Measurements from ENCODE around the gene RBM39. TPM values are rescaled to one million over a fixed set of nuclear protein-coding genes. Genes with fewer than 3 reads are reported as not detected.

RBM39 gene
- total RNA-seq, 4 donors from 2014 or later = 165 to 303 (median 188) TPM

DNA sequence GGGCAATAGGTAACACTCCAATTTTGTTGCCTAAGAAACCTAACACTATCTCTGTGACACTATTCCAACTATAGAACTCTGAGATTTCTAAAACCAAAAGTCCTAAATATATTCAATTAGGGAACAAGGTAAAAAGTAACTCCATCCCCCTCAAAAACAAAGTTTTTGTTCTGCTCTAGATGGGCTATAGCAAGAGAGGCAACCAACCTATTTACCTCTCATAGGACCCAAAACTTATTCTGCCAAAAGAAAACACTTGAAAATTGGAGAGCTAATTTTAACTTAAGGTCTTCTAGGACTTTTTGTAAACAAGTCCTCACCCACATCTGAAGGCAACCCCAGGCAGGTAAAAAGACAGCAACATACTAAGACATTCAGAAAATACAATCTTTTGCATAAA lies 7.7 kb downstream of the RBM39 start:
- DNase-seq (ENCODE audit: low spot score in 2 of 2) = no peak
- no peak overlapping the region for H3K4me3 ChIP-seq (ENCODE audit: low read depth, poor library complexity, severe bottlenecking)
- TF ChIP-seq, protein P1, sequence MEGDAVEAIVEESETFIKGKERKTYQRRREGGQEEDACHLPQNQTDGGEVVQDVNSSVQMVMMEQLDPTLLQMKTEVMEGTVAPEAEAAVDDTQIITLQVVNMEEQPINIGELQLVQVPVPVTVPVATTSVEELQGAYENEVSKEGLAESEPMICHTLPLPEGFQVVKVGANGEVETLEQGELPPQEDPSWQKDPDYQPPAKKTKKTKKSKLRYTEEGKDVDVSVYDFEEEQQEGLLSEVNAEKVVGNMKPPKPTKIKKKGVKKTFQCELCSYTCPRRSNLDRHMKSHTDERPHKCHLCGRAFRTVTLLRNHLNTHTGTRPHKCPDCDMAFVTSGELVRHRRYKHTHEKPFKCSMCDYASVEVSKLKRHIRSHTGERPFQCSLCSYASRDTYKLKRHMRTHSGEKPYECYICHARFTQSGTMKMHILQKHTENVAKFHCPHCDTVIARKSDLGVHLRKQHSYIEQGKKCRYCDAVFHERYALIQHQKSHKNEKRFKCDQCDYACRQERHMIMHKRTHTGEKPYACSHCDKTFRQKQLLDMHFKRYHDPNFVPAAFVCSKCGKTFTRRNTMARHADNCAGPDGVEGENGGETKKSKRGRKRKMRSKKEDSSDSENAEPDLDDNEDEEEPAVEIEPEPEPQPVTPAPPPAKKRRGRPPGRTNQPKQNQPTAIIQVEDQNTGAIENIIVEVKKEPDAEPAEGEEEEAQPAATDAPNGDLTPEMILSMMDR (IDR thresholded peaks at IDR 0.05) = no peak
- no peak for TF ChIP-seq POLR2A (IDR thresholded peaks at IDR 0.05)
- intact Hi-C loops (cut with DNase I; ENCODE audit: low total_unique reads) = no loop called here

DNA sequence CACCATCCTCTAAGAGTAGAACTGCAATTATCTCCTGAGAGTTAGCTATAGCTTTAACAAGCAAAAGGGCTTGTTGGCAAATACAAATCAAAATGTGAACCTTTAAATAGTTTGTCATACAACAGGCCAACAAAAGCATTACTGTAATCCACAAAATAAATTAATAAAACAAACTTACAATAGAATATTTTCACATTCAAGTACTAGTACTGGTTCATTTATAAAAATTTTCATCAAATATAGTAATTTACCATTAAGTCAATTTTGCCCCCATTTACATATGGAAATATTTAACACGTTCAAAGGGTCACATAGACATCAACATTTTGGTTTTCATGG lies 9.4 kb downstream of the RBM39 start:
- 50 to 59% methylated on average over 1 of the region's 1 CpG for WGBS, 2 donors
- no peak overlapping the region for H3K4me3 ChIP-seq (ENCODE audit: low read depth, poor library complexity, severe bottlenecking)
- TF ChIP-seq, protein P1 (IDR thresholded peaks at IDR 0.05) = no peak
- TF ChIP-seq POLR2A (IDR thresholded peaks at IDR 0.05) = no peak
- intact Hi-C loops (cut with DNase I; ENCODE audit: low total_unique reads) = no loop called here
- no peak for DNase-seq (ENCODE audit: low spot score in 2 of 2)

DNA sequence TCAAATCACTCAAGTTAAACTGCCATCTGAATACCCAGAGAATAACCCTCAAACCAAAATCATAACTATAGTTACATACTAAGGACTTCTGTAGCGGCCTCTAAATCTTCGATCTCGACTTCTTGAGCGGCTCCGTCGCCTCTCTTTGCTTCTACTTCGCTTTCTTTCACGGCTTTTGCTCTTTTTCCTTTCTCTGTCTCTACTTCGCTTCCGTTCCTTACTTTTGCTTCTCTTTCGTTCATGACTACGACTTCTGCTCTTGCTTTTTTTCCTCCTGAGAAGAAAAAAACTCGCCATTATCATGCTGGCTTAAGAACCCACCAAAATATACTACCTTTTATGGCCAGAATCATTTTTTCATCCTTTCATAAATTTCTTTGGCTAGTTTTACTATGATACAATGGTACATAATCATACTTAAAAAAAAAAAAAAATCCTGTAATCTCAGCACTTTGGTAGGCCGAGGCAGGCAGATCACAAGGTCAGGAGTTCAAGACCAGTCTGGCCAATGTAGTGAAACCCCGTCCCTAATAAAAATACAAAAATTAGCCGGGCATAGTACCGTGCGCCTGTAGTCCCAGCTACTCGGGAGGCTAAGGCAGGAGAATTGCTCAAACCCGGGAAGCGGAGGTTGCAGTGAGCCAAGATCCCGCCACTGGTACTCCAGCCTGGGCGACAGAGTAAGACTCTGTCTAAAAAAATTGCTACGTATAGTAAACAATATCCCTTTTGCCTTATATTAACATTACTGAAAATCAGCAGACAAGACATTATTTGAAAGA lies 10.0 kb downstream of the RBM39 start:
- H3K4me3 ChIP-seq (ENCODE audit: low read depth, poor library complexity, severe bottlenecking) = no peak overlapping the region
- DNase-seq (ENCODE audit: low spot score in 2 of 2) = no peak
- intact Hi-C loops (cut with DNase I; ENCODE audit: low total_unique reads) = no loop called here
- TF ChIP-seq POLR2A (IDR thresholded peaks at IDR 0.05) = no peak
- TF ChIP-seq, protein P1 (IDR thresholded peaks at IDR 0.05) = no peak
- 92% methylated on average over 24 of the region's 24 CpGs for WGBS, 2 donors

DNA sequence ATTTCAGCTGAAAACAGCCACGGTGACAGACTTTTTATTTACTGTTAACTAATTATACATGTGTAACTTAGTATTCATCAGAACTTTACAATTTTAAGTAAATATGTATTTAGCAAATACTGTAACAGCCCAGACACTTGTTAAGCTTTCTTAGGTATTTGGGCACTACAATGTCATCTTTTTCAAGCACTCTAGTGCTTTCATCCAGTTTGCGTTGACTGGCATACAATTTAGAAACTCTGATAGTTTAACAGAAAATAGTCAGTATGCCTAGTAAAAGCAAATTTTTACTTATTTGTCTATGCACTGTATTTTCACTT lies 10.6 kb downstream of the RBM39 start:
- DNase-seq (ENCODE audit: low spot score in 2 of 2) = no peak
- intact Hi-C loops (cut with DNase I; ENCODE audit: low total_unique reads) = no loop called here
- WGBS, 2 donors = 65 to 68% methylated on average over 2 of the region's 2 CpGs
- no peak for TF ChIP-seq POLR2A (IDR thresholded peaks at IDR 0.05)
- TF ChIP-seq, protein P1 (IDR thresholded peaks at IDR 0.05) = no peak
- H3K4me3 ChIP-seq (ENCODE audit: low read depth, poor library complexity, severe bottlenecking) = no peak overlapping the region

DNA sequence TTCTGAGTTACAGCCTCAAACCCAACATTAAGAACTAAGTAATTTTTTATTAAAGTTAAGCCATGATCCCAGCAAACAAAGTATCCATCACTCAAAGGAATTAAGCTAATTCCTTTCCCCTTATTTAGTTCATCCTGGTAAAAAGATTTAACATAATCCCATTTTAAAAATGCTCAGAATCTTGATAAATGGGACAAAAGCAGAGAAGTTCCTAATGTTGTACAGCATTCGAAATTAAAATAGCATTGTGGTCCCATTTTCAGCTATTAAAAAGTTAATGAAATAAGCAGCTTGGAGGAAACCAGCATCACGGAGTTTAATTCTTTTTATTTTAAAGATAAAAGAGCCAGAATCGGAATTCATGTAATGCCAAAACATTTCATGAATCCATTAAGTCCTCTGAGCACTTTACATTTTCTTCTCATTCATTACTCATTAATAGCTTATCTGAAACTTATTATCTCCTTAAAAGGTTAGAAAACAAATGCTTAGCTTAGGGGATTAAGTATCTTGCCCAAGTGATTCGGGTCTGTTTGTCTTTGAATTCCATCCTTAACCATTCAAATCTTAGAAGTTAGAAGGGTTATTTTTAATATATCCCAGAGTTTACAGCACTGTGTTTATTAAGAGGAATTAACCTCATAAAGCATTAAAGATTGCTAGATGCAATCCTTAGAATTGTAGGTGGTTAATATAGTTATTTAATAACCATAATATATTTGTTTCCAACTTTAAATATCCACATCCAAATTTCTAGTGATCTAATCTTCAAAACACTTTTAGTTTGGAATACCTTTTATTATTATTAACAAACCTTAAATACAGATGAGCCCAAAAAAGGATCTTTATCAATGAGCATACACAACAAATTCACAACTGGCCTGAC lies 11.2 kb downstream of the RBM39 start:
- DNase-seq (ENCODE audit: low spot score in 2 of 2) = no peak
- TF ChIP-seq POLR2A (IDR thresholded peaks at IDR 0.05) = no peak
- TF ChIP-seq, protein P1 (IDR thresholded peaks at IDR 0.05) = no peak
- H3K4me3 ChIP-seq (ENCODE audit: low read depth, poor library complexity, severe bottlenecking) = no peak overlapping the region
- intact Hi-C loops (cut with DNase I; ENCODE audit: low total_unique reads) = no loop called here
- 48 to 66% methylated on average over 4 of the region's 4 CpGs for WGBS, 2 donors

All from lower leg skin (tissue), 4 donors.